Activated CD8-positive, alpha-beta memory T cell treated with anti-CD3 and anti-CD28 coated beads for 36 hours (primary cell): ENCODE data around the gene CEMP1. TPM values are rescaled to one million over a fixed set of nuclear protein-coding genes. Genes with fewer than 3 reads are reported as not detected.
"Not testable (repeated sequence)": the region's sequence is repeated elsewhere in the genome, so short reads cannot be mapped to it uniquely, and the experiment has no call there.

Experiments
- CTCF ChIA-PET: fragments of 350-600 bp; sonication (Branson Sonifier 250); formaldehyde crosslinking; loops from one replicate; lab custom pipeline; 2021; ENCODE audit warnings: antibody characterized with exemption; lab: Charles Lee
- POLR2A ChIA-PET: fragments of 350-600 bp; sonication (Branson Sonifier 250); formaldehyde crosslinking; loops from one replicate; lab custom pipeline; 2021; ENCODE audit warnings: antibody characterized with exemption; lab: Charles Lee
- total RNA-seq, 2 experiments: library from RNA; stranded (reverse); gene quantifications; one replicate each; pipeline ENCODE4 v1.2.3, GENCODE V29; 2021

Gene CEMP1
- total RNA-seq, 2 experiments from 2014 or later = not detected

GRCh38 chr16:2539192-2539844, 8.1 kb upstream of the CEMP1 start:
- POLR2A ChIA-PET = interaction anchor here (0.6 kb wide), 1 partner anchor 24 kb away, joined by 4 read pairs; no protein-coding TSS in a partner anchor
- CTCF ChIA-PET = interaction anchor here (0.6 to 1.1 kb wide), 3 partner anchors 19 to 370 kb away, joined by 3 to 6 read pairs (median 3); no protein-coding TSS in a partner anchor

- ChIA-PET POLR2A (interaction anchor here (1.5 kb wide), 1 partner anchor 17 kb away, joined by 7 read pairs; the partner anchor contains the start of gene AMDHD2), CTCF (no interaction called here)
Observed at GRCh38 chr16:2537451-2538379, 6.5 kb upstream of the CEMP1 start, which contains the start of gene PDPK1. Gene PDPK1 (plus strand): TSS chr16:2538021. CDS start chr16:2538113, 92 bp downstream.

GRCh38 chr16:2535625-2536013, 4.4 kb upstream of the CEMP1 start:
- ChIA-PET POLR2A (interaction anchor here (1.1 kb wide), 1 partner anchor 10 kb away, joined by 6 read pairs; no protein-coding TSS in a partner anchor), CTCF (no interaction called here)

- POLR2A ChIA-PET, CTCF ChIA-PET: not testable (repeated sequence)
Observed at GRCh38 chr16:2534335-2534734, 3.1 kb upstream of the CEMP1 start.

GRCh38 chr16:2533912-2534311, 2.7 kb upstream of the CEMP1 start:
- ChIA-PET POLR2A (no interaction called here), CTCF (no interaction called here)

GRCh38 chr16:2533142-2533755, 2.0 kb upstream of the CEMP1 start:
- POLR2A ChIA-PET = interaction anchor here (0.6 to 1.7 kb wide), 4 partner anchors 8 to 602 kb away, joined by 5 to 23 read pairs (median 8); partner anchors contain the start of genes AMDHD2 and ATP6V0C

GRCh38 chr16:2532494-2533141, 1.4 kb upstream of the CEMP1 start:
- ChIA-PET POLR2A (interaction anchor here (0.6 to 1.7 kb wide), 4 partner anchors 7 to 18 kb away, joined by 4 to 23 read pairs (median 8); partner anchors contain the start of genes AMDHD2 and ATP6V0C), CTCF (interaction anchor here (1.0 to 1.3 kb wide), 2 partner anchors 18 to 335 kb away, joined by 3 to 4 read pairs; no protein-coding TSS in a partner anchor)

More at GRCh38 chr16:2533142-2533755, 2.0 kb upstream of the CEMP1 start:
- CTCF ChIA-PET = interaction anchor here (1.0 to 1.3 kb wide), 2 partner anchors 19 to 335 kb away, joined by 3 to 4 read pairs; no protein-coding TSS in a partner anchor

GRCh38 chr16:2531696-2532493, 687 bp upstream of the CEMP1 start:
- CTCF ChIA-PET = interaction anchor here (0.8 to 1.3 kb wide), 4 partner anchors 11 to 336 kb away, joined by 3 to 5 read pairs (median 4); partner anchors contain the start of gene AMDHD2
- POLR2A ChIA-PET = interaction anchor here (0.7 to 1.7 kb wide), 6 partner anchors 11 to 325 kb away, joined by 3 to 23 read pairs (median 6); partner anchors contain the start of genes AMDHD2 and ATP6V0C

- CTCF ChIA-PET = interaction anchor here (0.8 to 1.0 kb wide), 2 partner anchors 10 to 30 kb away, joined by 3 to 5 read pairs; partner anchors contain the start of gene AMDHD2
- POLR2A ChIA-PET = interaction anchor here (0.6 to 1.2 kb wide), 6 partner anchors 9 to 1784 kb away, joined by 3 to 13 read pairs (median 4); partner anchors contain the start of gene AMDHD2
Observed at GRCh38 chr16:2530629-2531318, 434 bp downstream of the CEMP1 start.

- ChIA-PET POLR2A (no interaction called here), CTCF (no interaction called here)
Observed at GRCh38 chr16:2529961-2530628, 1.1 kb downstream of the CEMP1 start.

- ChIA-PET CTCF (no interaction called here), POLR2A (no interaction called here)
Observed at GRCh38 chr16:2529061-2529931, 1.9 kb downstream of the CEMP1 start.

GRCh38 chr16:2528161-2529060, 2.8 kb downstream of the CEMP1 start:
- CTCF ChIA-PET = no interaction called here
- POLR2A ChIA-PET = no interaction called here

GRCh38 chr16:2527784-2528100, 3.5 kb downstream of the CEMP1 start:
- POLR2A ChIA-PET = no interaction called here
- CTCF ChIA-PET = no interaction called here

GRCh38 chr16:2527071-2527783, 4.0 kb downstream of the CEMP1 start:
- ChIA-PET CTCF (no interaction called here), POLR2A (no interaction called here)
